ENCODE results near the gene DLGAP1.

Gene DLGAP1

GRCh38 chr18:3510896-3511295 lies 944.2 kb downstream of the DLGAP1 start:
- Histone ChIP-seq H3K9me2 (replicated peaks; ENCODE audit: insufficient read depth, low read length) (no peaks in the 10 kb centered on the region), H3K4me3 (ENCODE audit: insufficient read depth, low read length, poor library complexity, severe bottlenecking) (no peak overlapping the region), H3K27ac (ENCODE audit: low read depth, low read length) (no peak overlapping the region), H3K9ac (ENCODE audit: low read length) (no peak overlapping the region), H3K36me3 (ENCODE audit: low read length) (no peaks in the 10 kb centered on the region), H3K27me3 (ENCODE audit: low read length) (no peaks in the 10 kb centered on the region), H3K9me3 (ENCODE audit: insufficient read depth, low read length) (no peaks in the 10 kb centered on the region), H3F3A (ENCODE audit: insufficient read depth) (no peaks in the 10 kb centered on the region), H3K79me2 (ENCODE audit: insufficient read depth, low read length) (no peaks in the 10 kb centered on the region), H4K20me1 (ENCODE audit: low read depth, low read length) (no peaks in the 10 kb centered on the region), H2AFZ (ENCODE audit: low read depth, low read length, severe bottlenecking) (no peak overlapping the region), H3K4me2 (ENCODE audit: low read depth, low read length, poor library complexity, severe bottlenecking) (no peak overlapping the region)
- no peak for TF ChIP-seq EZH2phosphoT487 (conservative IDR thresholded peaks at IDR 0.05; ENCODE audit: low read length)
- TF ChIP-seq CTCF (IDR thresholded peaks at IDR 0.05; ENCODE audit: insufficient read depth, low read length, poor library complexity, severe bottlenecking): no peak

- no peak overlapping the region for H3K9ac ChIP-seq (ENCODE audit: low read length)
- no peaks in the 10 kb centered on the region for H3K36me3 ChIP-seq (ENCODE audit: low read length)
- TF ChIP-seq EZH2phosphoT487 (conservative IDR thresholded peaks at IDR 0.05; ENCODE audit: low read length): no peak
- no peak for TF ChIP-seq CTCF (IDR thresholded peaks at IDR 0.05; ENCODE audit: insufficient read depth, low read length, poor library complexity, severe bottlenecking)
- H3F3A ChIP-seq (ENCODE audit: insufficient read depth): no peaks in the 10 kb centered on the region
- no peaks in the 10 kb centered on the region for H3K27me3 ChIP-seq (ENCODE audit: low read length)
- H3K4me3 ChIP-seq (ENCODE audit: insufficient read depth, low read length, poor library complexity, severe bottlenecking): no peak overlapping the region
- H3K27ac ChIP-seq (ENCODE audit: low read depth, low read length): no peak overlapping the region
- no peaks in the 10 kb centered on the region for H3K79me2 ChIP-seq (ENCODE audit: insufficient read depth, low read length)
- H4K20me1 ChIP-seq (ENCODE audit: low read depth, low read length): no peaks in the 10 kb centered on the region
- no peaks in the 10 kb centered on the region for H3K9me2 ChIP-seq (replicated peaks; ENCODE audit: insufficient read depth, low read length)
- no peak overlapping the region for H2AFZ ChIP-seq (ENCODE audit: low read depth, low read length, severe bottlenecking)
- H3K4me2 ChIP-seq (ENCODE audit: low read depth, low read length, poor library complexity, severe bottlenecking): no peak overlapping the region
- H3K9me3 ChIP-seq (ENCODE audit: insufficient read depth, low read length): no peaks in the 10 kb centered on the region
These were observed 945.1 kb downstream of the DLGAP1 start for GRCh38 chr18:3510024-3510423.

GRCh38 chr18:3508576-3509549 lies 946.2 kb downstream of the DLGAP1 start:
- Histone ChIP-seq H3K9me2 (replicated peaks; ENCODE audit: insufficient read depth, low read length) (no peaks in the 10 kb centered on the region), H3K4me2 (ENCODE audit: low read depth, low read length, poor library complexity, severe bottlenecking) (no peak overlapping the region), H3F3A (ENCODE audit: insufficient read depth) (no peaks in the 10 kb centered on the region), H3K36me3 (ENCODE audit: low read length) (no peaks in the 10 kb centered on the region), H3K79me2 (ENCODE audit: insufficient read depth, low read length) (no peaks in the 10 kb centered on the region), H2AFZ (ENCODE audit: low read depth, low read length, severe bottlenecking) (no peak overlapping the region), H4K20me1 (ENCODE audit: low read depth, low read length) (no peaks in the 10 kb centered on the region), H3K27me3 (ENCODE audit: low read length) (no peaks in the 10 kb centered on the region), H3K27ac (ENCODE audit: low read depth, low read length) (no peak overlapping the region), H3K9ac (ENCODE audit: low read length) (no peak overlapping the region), H3K4me3 (ENCODE audit: insufficient read depth, low read length, poor library complexity, severe bottlenecking) (no peak overlapping the region), H3K9me3 (ENCODE audit: insufficient read depth, low read length) (no peaks in the 10 kb centered on the region)
- no peak for TF ChIP-seq CTCF (IDR thresholded peaks at IDR 0.05; ENCODE audit: insufficient read depth, low read length, poor library complexity, severe bottlenecking)
- TF ChIP-seq EZH2phosphoT487 (conservative IDR thresholded peaks at IDR 0.05; ENCODE audit: low read length): no peak
